ENCODE measurements around the gene CLEC2A. TPM values are rescaled to one million over a fixed set of nuclear protein-coding genes. Genes with fewer than 3 reads are reported as not detected.

Gene CLEC2A
- total RNA-seq, 1 experiment from 2014 or later: not detected

DNA sequence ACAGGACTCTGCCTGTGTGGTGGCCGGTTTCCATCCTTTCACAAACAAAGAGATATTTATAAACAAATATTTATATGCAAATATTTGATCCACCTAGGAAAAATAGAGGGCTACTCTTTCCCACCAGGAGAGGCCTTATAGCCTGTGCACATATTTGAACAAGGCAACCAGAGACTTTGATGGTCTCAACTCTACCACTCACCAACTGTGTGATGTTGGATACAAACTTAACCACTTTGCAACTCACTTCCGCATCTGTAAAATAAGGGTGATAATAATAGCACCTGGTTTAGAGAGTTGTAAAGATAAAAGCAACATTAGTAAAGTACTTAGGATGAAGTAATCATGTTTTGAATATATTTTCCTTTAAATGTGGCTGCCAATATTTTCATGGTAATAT lies 37.5 kb upstream of the CLEC2A start:
- ChIA-PET POLR2A (ENCODE audit: unreplicated experiment) (no interaction called here), CTCF (no interaction called here)
- Histone ChIP-seq H3K27ac (no peak overlapping the region), H3K4me3 (no peak overlapping the region), H3K27me3 (ENCODE audit: insufficient read depth, low read depth) (no peaks in the 10 kb centered on the region), H3K9me3 (ENCODE audit: insufficient read depth, low read depth) (no peaks in the 10 kb centered on the region), H2AFZ (no peak overlapping the region), H3K36me3 (ENCODE audit: low read depth) (no peaks in the 10 kb centered on the region), H4K20me1 (ENCODE audit: insufficient read depth) (no peaks in the 10 kb centered on the region), H3K4me1 (replicated peaks; ENCODE audit: insufficient read depth) (no peaks in the 10 kb centered on the region), H3K9me2 (ENCODE audit: insufficient read depth) (no peaks in the 10 kb centered on the region), H3F3A (ENCODE audit: insufficient read depth, low read depth) (no peaks in the 10 kb centered on the region), H3K4me2 (no peak overlapping the region), H3K79me2 (ENCODE audit: low read depth) (no peaks in the 10 kb centered on the region)
- no peak for DNase-seq
- no TSS peak for BruUV-seq (replicated peaks)
- intact Hi-C loops (cut with micrococcal nuclease; ENCODE audit: unreplicated experiment): no loop called here
- TF ChIP-seq, protein P1, sequence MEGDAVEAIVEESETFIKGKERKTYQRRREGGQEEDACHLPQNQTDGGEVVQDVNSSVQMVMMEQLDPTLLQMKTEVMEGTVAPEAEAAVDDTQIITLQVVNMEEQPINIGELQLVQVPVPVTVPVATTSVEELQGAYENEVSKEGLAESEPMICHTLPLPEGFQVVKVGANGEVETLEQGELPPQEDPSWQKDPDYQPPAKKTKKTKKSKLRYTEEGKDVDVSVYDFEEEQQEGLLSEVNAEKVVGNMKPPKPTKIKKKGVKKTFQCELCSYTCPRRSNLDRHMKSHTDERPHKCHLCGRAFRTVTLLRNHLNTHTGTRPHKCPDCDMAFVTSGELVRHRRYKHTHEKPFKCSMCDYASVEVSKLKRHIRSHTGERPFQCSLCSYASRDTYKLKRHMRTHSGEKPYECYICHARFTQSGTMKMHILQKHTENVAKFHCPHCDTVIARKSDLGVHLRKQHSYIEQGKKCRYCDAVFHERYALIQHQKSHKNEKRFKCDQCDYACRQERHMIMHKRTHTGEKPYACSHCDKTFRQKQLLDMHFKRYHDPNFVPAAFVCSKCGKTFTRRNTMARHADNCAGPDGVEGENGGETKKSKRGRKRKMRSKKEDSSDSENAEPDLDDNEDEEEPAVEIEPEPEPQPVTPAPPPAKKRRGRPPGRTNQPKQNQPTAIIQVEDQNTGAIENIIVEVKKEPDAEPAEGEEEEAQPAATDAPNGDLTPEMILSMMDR (conservative IDR thresholded peaks at IDR 0.05): no peak
- TF ChIP-seq EZH2 (IDR thresholded peaks at IDR 0.05; ENCODE audit: low read depth): no peak

DNA sequence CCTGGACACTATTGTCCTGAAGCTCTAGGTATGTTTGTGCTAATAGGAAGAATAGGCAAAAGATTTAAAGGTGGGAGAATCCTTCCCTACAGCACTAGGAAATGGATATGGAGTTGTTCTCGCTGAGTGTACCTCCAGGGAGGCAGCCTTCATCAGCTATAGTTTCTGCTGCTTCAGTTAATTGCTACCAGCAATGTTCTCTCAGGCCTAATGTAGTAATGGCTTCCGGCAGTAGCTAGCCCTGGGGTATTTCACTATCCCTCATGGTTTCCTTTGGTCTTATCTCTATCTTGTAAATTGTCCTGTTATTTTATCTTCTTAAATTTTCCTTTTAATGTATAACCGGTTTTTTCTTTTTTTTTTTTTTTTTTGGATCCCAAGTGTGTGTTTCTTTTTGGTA lies 29.7 kb upstream of the CLEC2A start:
- CTCF ChIA-PET: no interaction called here
- H3K4me1 ChIP-seq (replicated peaks; ENCODE audit: insufficient read depth): 0 out of 2 replicates have a peak, but pooled peaks cover 5% of the 10 kb centered on the region
- H3K4me3 ChIP-seq: no peak overlapping the region
- intact Hi-C loops (cut with micrococcal nuclease; ENCODE audit: unreplicated experiment): no loop called here
- no peak overlapping the region for H3K4me2 ChIP-seq
- H3K9me3 ChIP-seq (ENCODE audit: insufficient read depth, low read depth): no peaks in the 10 kb centered on the region
- no peaks in the 10 kb centered on the region for H3K27me3 ChIP-seq (ENCODE audit: insufficient read depth, low read depth)
- H4K20me1 ChIP-seq (ENCODE audit: insufficient read depth): no peaks in the 10 kb centered on the region
- no peaks in the 10 kb centered on the region for H3K9me2 ChIP-seq (ENCODE audit: insufficient read depth)
- no peaks in the 10 kb centered on the region for H3F3A ChIP-seq (ENCODE audit: insufficient read depth, low read depth)
- BruUV-seq (replicated peaks): no TSS peak
- no peak for DNase-seq
- H3K79me2 ChIP-seq (ENCODE audit: low read depth): no peaks in the 10 kb centered on the region
- POLR2A ChIA-PET (ENCODE audit: unreplicated experiment): no interaction called here
- no peaks in the 10 kb centered on the region for H3K36me3 ChIP-seq (ENCODE audit: low read depth)
- no peak overlapping the region for H3K27ac ChIP-seq
- H2AFZ ChIP-seq: no peak overlapping the region
- TF ChIP-seq, protein P1 (conservative IDR thresholded peaks at IDR 0.05): no peak
- TF ChIP-seq EZH2 (IDR thresholded peaks at IDR 0.05; ENCODE audit: low read depth): no peak

DNA sequence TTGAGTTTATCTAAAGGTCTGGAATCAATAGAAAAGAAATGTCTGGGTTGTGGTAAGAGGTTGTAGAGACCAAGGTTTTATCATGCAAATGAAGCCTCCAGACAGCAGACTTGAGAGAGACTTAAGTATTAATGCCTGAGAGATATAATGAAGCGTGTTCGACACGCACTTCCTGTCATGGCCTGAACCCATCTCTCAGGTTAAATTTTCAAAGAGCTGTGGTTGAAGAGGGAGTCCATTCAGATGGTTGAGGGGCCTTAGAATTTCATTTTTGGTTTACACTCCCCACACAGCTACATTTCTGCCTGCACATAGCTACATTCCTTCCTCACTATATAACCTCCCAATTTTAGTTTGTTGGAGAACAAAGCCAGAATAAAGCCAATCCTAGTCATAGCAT lies 28.9 kb upstream of the CLEC2A start:
- H3F3A ChIP-seq (ENCODE audit: insufficient read depth, low read depth): no peaks in the 10 kb centered on the region
- POLR2A ChIA-PET (ENCODE audit: unreplicated experiment): no interaction called here

DNA sequence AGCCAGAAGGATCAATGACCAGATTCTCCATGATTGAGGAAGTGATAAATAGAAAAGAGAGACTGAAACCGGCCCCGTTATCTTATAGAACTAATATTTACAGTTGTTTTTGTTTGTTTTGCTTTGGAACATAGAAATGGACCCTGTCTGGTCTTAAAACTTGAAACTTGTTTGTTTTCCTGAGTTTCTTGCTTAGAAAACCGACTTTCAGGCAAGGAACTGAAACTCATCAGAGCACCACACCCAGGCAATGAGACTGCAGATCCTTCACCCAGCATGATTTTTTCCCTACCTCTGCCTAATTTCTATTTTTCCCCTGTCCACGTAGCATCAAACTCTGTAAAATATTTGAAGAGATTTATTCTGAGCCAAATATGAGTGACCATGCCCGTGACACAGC lies 28.4 kb upstream of the CLEC2A start:
- POLR2A ChIA-PET (ENCODE audit: unreplicated experiment): no interaction called here
- CTCF ChIA-PET: no interaction called here
- Histone ChIP-seq H3K4me3 (no peak overlapping the region), H3K27ac (no peak overlapping the region), H3K79me2 (ENCODE audit: low read depth) (no peaks in the 10 kb centered on the region), H3K4me2 (no peak overlapping the region), H3F3A (ENCODE audit: insufficient read depth, low read depth) (no peaks in the 10 kb centered on the region), H2AFZ (0 out of 2 replicates have a peak overlapping the region, but pooled peaks have one; percentile 7), H3K4me1 (replicated peaks; ENCODE audit: insufficient read depth) (0 out of 2 replicates have a peak, but pooled peaks cover 5% of the 10 kb centered on the region), H3K9me3 (ENCODE audit: insufficient read depth, low read depth) (no peaks in the 10 kb centered on the region), H3K27me3 (ENCODE audit: insufficient read depth, low read depth) (no peaks in the 10 kb centered on the region), H4K20me1 (ENCODE audit: insufficient read depth) (no peaks in the 10 kb centered on the region), H3K9me2 (ENCODE audit: insufficient read depth) (no peaks in the 10 kb centered on the region), H3K36me3 (ENCODE audit: low read depth) (no peaks in the 10 kb centered on the region)
- no TSS peak for BruUV-seq (replicated peaks)
- no peak for DNase-seq
- intact Hi-C loops (cut with micrococcal nuclease; ENCODE audit: unreplicated experiment): no loop called here
- TF ChIP-seq, protein P1 (conservative IDR thresholded peaks at IDR 0.05): no peak

More for the DNA sequence above, 28.9 kb upstream of the CLEC2A start:
- H3K4me1 ChIP-seq (replicated peaks; ENCODE audit: insufficient read depth): 0 out of 2 replicates have a peak, but pooled peaks cover 5% of the 10 kb centered on the region
- no peak overlapping the region for H3K27ac ChIP-seq
- intact Hi-C loops (cut with micrococcal nuclease; ENCODE audit: unreplicated experiment): no loop called here
- H3K9me2 ChIP-seq (ENCODE audit: insufficient read depth): no peaks in the 10 kb centered on the region
- BruUV-seq (replicated peaks): no TSS peak
- CTCF ChIA-PET: no interaction called here
- no peaks in the 10 kb centered on the region for H4K20me1 ChIP-seq (ENCODE audit: insufficient read depth)
- H2AFZ ChIP-seq: no peak overlapping the region
- no peaks in the 10 kb centered on the region for H3K9me3 ChIP-seq (ENCODE audit: insufficient read depth, low read depth)
- H3K36me3 ChIP-seq (ENCODE audit: low read depth): no peaks in the 10 kb centered on the region
- no peak for TF ChIP-seq EZH2 (IDR thresholded peaks at IDR 0.05; ENCODE audit: low read depth)
- H3K4me2 ChIP-seq: no peak overlapping the region
- H3K27me3 ChIP-seq (ENCODE audit: insufficient read depth, low read depth): no peaks in the 10 kb centered on the region
- no peak for DNase-seq
- H3K79me2 ChIP-seq (ENCODE audit: low read depth): no peaks in the 10 kb centered on the region
- no peak overlapping the region for H3K4me3 ChIP-seq
